Activated CD8-positive, alpha-beta memory T cell treated with anti-CD3 and anti-CD28 coated beads, Interleukin-2, amount 10 ng/mL, durations not matched to agents 7 days and 5 days (primary cell): ENCODE data around the gene EYA2. TPM values are rescaled to one million over a fixed set of nuclear protein-coding genes. Genes with fewer than 3 reads are reported as not detected.
"Not testable (repeated sequence)": the region's sequence is repeated elsewhere in the genome, so short reads cannot be mapped to it uniquely, and the experiment has no call there.

Experiments used
- ATAC-seq: fragments of 150-1000 bp; cut with Tn5 transposase; one replicate; pipeline ENCODE4 v1.10.0; 2021; ENCODE audit warnings: moderate library complexity
- CTCF ChIA-PET: fragments of 350-600 bp; sonication (Branson Sonifier 250); formaldehyde crosslinking; loops from one replicate; lab custom pipeline; 2021; ENCODE audit warnings: antibody characterized with exemption; lab: Charles Lee
- DNase-seq: peaks from one replicate; pipeline ENCODE4 v3.0.0-alpha.2; 2020
- H3K27ac Mint-ChIP-seq: one replicate; pipeline ENCODE4 v1.8.0; 2021; ENCODE audit warnings: mild to moderate bottlenecking, mixed read lengths
- H3K27me3 Mint-ChIP-seq: one replicate; pipeline ENCODE4 v1.8.0; 2021; ENCODE audit warnings: mixed read lengths
- H3K36me3 Mint-ChIP-seq: one replicate; pipeline ENCODE4 v1.8.0; 2021; ENCODE audit warnings: mild to moderate bottlenecking, mixed read lengths
- H3K4me1 Mint-ChIP-seq: one replicate; pipeline ENCODE4 v1.8.0; 2021; ENCODE audit warnings: mixed read lengths
- H3K4me3 Mint-ChIP-seq: one replicate; pipeline ENCODE4 v1.8.0; 2021; ENCODE audit warnings: mild to moderate bottlenecking, moderate library complexity, mixed read lengths
- H3K9me3 Mint-ChIP-seq: one replicate; pipeline ENCODE4 v1.8.0; 2022; ENCODE audit warnings: low read depth, mixed read lengths
- total RNA-seq, 2 experiments: library from RNA; stranded (reverse); gene quantifications; one replicate each; pipeline ENCODE4 v1.2.3, GENCODE V29; 2021

Gene EYA2
- total RNA-seq, 2 experiments from 2014 or later, result not detected

DNA sequence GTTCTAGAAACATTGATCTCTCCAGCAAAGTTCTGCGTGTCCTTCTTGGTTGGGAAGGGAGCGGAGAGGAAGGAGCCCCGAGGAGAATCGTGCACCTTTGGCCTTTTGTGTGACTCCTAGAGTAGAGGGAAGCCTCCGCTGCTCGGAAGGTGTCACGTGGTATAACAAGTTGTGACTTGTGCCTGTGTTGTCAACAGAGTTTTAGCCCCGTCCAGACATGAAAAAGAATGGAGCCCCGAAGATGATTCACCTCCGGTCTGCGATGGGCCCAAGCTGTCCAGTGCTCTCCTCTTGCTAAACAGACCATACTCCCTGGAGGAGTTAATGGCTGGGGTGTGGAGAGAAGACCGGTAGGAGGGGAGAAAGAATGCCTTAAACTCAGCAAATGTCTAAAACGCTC is 7.0 kb downstream of the EYA2 start:
- Mint-ChIP-seq H3K27ac (no peak overlapping the region), H3K36me3 (no peaks in the 10 kb centered on the region), H3K27me3 (peaks cover 50% of the 10 kb centered on the region), H3K9me3 (no peaks in the 10 kb centered on the region), H3K4me3 (no peak overlapping the region), H3K4me1 (no peaks in the 10 kb centered on the region)
- no peak for ATAC-seq
- no peak for DNase-seq
- CTCF ChIA-PET, result no interaction called here

DNA sequence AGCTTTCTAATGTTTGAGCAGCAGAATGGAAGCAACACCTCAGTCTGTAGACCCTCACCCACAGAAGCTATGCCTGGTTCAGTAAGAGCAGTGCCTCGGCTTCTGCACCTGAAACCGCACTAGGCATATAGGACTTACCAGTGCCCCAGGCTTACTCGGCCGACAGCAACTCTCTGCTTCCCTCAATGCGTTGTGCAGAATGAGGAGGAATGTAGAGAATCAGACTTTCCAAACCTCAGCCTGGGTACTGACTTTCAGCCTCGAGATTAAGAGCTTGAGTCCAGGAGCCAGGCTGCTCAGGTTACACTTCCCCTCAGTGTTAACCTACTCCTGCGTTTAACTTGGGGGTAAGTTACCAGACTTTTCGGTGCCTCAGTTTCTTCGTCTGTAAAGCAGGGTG is 8.6 kb downstream of the EYA2 start:
- Mint-ChIP-seq H3K4me1 (no peaks in the 10 kb centered on the region), H3K36me3 (no peaks in the 10 kb centered on the region), H3K27ac (no peak overlapping the region), H3K27me3 (peaks cover 36% of the 10 kb centered on the region), H3K9me3 (no peaks in the 10 kb centered on the region), H3K4me3 (no peak overlapping the region)
- CTCF ChIA-PET, result no interaction called here
- ATAC-seq (no peak), DNase-seq (no peak)

DNA sequence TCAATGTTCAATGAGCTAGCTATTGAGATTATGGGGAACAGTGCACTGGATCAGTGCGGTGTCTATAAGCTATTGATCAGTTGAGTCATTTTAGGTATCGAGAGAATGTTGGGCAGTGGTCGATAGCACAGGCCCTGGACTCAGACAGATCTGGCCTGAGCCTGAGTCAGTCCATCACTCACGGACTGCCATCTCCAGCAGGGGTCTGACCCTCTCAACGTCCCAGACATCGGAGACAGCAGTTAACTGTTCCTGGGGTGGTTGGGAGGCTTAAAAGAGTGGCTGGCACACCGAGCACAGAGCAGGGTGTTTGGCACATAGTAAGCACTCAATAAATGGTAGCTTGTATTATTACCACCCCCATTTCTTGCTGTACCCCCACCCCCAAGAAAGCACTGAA is 9.3 kb downstream of the EYA2 start:
- DNase-seq (no peak), ATAC-seq (no peak)
- no peaks in the 10 kb centered on the region for H3K36me3 Mint-ChIP-seq
- H3K4me3 Mint-ChIP-seq, result no peak overlapping the region
- H3K27me3 Mint-ChIP-seq, result peaks cover 29% of the 10 kb centered on the region
- CTCF ChIA-PET, result interaction anchor here (0.7 kb wide), 1 partner anchor 400 kb away, joined by 4 read pairs; no protein-coding TSS in a partner anchor
- H3K4me1 Mint-ChIP-seq, result no peaks in the 10 kb centered on the region
- no peak overlapping the region for H3K27ac Mint-ChIP-seq
- no peaks in the 10 kb centered on the region for H3K9me3 Mint-ChIP-seq

DNA sequence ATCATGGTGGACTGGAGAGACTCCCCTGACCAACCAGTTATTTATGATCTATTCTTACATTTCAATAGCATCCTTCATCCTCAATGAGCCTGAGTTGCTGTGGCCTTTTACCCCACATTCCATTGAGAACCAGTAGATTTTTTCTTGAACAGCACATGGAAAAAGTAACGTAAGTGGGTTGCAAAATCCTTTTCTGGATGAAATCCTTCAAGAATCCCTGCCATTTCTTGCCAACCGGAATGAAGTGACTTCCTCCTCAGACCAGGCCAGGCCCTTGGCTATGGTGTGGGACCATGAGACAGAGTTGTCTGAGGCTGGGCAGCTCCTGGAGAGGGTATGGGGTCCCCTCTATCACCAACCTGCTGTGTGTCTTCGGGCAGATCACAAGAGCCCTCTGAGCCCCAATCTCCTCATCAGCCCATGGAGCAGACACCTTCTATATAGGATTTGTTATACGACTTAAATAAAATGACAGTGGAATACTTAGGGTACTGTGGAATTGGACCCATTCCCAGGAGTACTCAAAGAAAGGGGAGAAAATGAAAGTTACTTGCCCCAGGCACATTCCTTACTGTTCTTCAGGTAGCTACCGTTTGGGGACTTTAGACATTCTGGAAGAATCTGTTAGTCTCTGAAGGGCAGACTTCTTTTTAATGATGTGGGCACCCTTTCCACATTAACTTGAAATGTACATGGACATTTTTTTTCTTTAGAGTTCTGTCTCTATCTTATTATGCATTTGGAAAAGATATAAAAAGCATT is 10.9 kb downstream of the EYA2 start:
- DNase-seq (no peak), ATAC-seq (no peak)
- CTCF ChIA-PET, result no interaction called here
- no peaks in the 10 kb centered on the region for H3K9me3 Mint-ChIP-seq
- H3K36me3 Mint-ChIP-seq, result no peaks in the 10 kb centered on the region
- no peak overlapping the region for H3K4me3 Mint-ChIP-seq
- no peaks in the 10 kb centered on the region for H3K4me1 Mint-ChIP-seq
- H3K27me3 Mint-ChIP-seq, result peaks cover 15% of the 10 kb centered on the region
- no peak overlapping the region for H3K27ac Mint-ChIP-seq

DNA sequence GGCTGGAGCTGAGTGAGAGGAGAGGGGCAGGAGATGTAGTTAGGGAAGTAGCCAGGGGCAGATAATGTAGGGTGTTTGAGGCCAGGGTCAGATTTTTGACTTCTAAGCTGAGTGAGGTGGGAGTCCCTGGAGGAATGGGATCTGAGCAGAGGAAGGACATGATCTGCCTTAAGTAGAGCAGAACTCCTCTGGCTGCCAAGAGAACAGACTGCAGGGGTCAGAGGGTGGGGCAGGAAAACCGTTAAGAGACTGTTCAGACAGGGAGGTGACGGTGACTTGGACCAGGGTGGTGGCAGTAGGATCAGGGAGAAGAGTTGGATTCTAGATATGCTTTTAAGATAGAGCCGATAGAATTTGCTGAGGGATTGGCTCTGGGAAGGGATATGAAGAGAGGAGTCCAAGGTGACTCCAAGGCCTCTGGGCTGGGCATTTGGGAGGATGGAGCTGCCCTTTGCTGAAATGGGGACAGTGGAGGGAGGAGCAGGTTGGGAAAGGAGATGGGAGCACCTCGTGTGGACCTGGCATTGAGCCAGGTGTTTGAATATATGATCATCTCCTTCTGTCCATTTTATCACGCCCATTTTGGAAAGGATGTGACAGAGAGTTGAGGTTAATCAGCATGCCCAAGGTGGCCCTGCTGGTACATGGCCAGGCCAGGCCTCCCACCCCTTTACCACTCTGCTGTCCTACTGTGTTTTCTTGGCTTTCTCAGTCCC is 18.8 kb downstream of the EYA2 start:
- Mint-ChIP-seq H3K27me3 (peaks cover 4% of the 10 kb centered on the region), H3K4me3 (no peak overlapping the region), H3K27ac (no peak overlapping the region), H3K4me1 (no peaks in the 10 kb centered on the region), H3K9me3 (no peaks in the 10 kb centered on the region), H3K36me3 (no peaks in the 10 kb centered on the region)
- DNase-seq (no peak), ATAC-seq (no peak)
- CTCF ChIA-PET, result no interaction called here

GRCh38 chr20:46914789-46915379 is 20.2 kb downstream of the EYA2 start:
- H3K9me3 Mint-ChIP-seq, result no peaks in the 10 kb centered on the region
- no peak overlapping the region for H3K4me3 Mint-ChIP-seq
- no peak overlapping the region for H3K27ac Mint-ChIP-seq
- DNase-seq (no peak), ATAC-seq (no peak)
- CTCF ChIA-PET, result no interaction called here
- peaks cover 7% of the 10 kb centered on the region for H3K27me3 Mint-ChIP-seq
- H3K36me3 Mint-ChIP-seq, result no peaks in the 10 kb centered on the region
- no peaks in the 10 kb centered on the region for H3K4me1 Mint-ChIP-seq

DNA sequence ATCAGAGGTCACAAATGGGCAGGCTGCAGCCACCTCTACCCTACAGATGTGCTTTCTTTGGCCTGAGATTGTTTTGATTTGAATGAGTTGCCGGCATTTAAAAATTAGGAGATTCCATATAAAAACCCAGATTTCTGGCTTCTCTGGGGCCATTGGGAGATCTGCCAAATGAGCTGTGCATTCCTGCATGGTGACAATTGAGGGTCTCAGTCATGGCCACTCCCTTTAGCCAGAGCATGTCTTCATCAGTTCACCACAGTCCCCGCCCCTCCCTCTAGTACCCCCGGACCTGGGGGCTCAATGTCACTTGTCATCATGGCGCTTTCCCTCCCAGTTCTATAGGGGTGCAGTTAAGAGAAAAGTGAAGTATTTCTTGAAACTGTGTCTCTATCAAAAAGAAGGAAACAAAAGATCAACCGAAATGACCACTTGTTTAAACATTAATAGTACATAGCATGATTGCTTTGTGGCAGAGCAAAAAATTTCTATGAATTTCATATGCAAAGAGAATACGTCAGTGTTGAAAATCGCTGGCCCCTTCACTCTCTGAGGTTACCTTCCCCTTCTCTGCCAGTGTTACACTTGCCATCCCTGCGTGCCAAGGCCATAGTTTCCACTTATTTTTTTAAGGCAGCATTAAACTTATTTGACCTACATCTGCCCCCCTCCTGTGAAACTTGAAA is 21.1 kb downstream of the EYA2 start:
- CTCF ChIA-PET, result interaction anchor here (0.7 kb wide), 1 partner anchor 16 kb away, joined by 3 read pairs; no protein-coding TSS in a partner anchor
- H3K4me1 Mint-ChIP-seq, result no peaks in the 10 kb centered on the region
- no peak overlapping the region for H3K27ac Mint-ChIP-seq
- DNase-seq (no peak), ATAC-seq (no peak)
- H3K27me3 Mint-ChIP-seq, result peaks cover 4% of the 10 kb centered on the region
- no peaks in the 10 kb centered on the region for H3K36me3 Mint-ChIP-seq
- no peak overlapping the region for H3K4me3 Mint-ChIP-seq
- no peaks in the 10 kb centered on the region for H3K9me3 Mint-ChIP-seq

GRCh38 chr20:46916258-46916603 is 21.6 kb downstream of the EYA2 start:
- peaks cover 3% of the 10 kb centered on the region for H3K27me3 Mint-ChIP-seq
- H3K27ac Mint-ChIP-seq, result no peak overlapping the region
- no peak overlapping the region for H3K4me3 Mint-ChIP-seq
- CTCF ChIA-PET, result interaction anchor here (0.7 kb wide), 1 partner anchor 15 kb away, joined by 3 read pairs; no protein-coding TSS in a partner anchor
- ATAC-seq, result no peak
- no peak for DNase-seq
- H3K36me3 Mint-ChIP-seq, result no peaks in the 10 kb centered on the region
- no peaks in the 10 kb centered on the region for H3K9me3 Mint-ChIP-seq
- H3K4me1 Mint-ChIP-seq, result no peaks in the 10 kb centered on the region

DNA sequence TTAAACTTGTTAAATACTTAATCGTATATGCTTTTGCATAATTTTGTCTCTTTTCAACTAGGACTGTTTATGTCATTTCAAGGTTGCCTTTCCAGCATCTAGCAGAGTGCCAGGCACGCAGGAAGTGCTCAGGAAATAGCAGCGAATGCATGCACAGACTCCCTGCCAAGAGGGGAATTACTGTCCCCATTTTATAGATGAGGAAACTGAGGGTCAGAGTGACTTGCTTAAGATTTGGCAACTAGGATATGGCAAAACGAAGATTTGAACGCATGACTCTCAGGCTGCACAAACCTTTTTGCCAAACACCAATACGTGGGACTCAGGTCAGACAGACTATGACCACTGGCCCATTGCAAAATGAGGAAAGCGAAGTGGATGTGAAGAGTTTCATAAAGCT is 22.5 kb downstream of the EYA2 start:
- H3K4me1 Mint-ChIP-seq, result no peaks in the 10 kb centered on the region
- CTCF ChIA-PET, result no interaction called here
- H3K4me3 Mint-ChIP-seq, result no peak overlapping the region
- peaks cover 6% of the 10 kb centered on the region for H3K27me3 Mint-ChIP-seq
- H3K9me3 Mint-ChIP-seq, result no peaks in the 10 kb centered on the region
- H3K36me3 Mint-ChIP-seq, result no peaks in the 10 kb centered on the region
- ATAC-seq (no peak), DNase-seq (no peak)
- no peak overlapping the region for H3K27ac Mint-ChIP-seq

DNA sequence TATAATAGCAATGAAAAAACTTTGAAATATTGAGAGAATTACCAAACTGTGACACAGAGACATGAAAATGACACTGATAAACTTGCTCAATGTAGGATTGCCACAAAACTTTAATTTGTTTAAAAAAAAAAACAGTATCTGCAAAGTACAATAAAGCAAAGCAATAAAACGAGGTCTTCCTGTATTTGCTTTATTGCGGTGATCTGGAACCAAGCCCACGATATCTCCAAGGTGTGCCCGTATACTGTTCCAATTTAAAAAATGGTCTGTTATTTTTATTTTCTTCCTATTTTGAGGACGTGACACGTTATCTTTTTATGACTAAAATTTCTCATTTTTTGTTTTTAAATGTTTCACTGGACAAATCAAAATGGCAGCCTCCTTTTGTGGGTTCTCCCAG is 25.5 kb downstream of the EYA2 start:
- DNase-seq (no peak), ATAC-seq (no peak)
- H3K4me1 Mint-ChIP-seq, result no peaks in the 10 kb centered on the region
- no peak overlapping the region for H3K4me3 Mint-ChIP-seq
- no peaks in the 10 kb centered on the region for H3K9me3 Mint-ChIP-seq
- CTCF ChIA-PET, result no interaction called here
- H3K36me3 Mint-ChIP-seq, result no peaks in the 10 kb centered on the region
- H3K27ac Mint-ChIP-seq, result no peak overlapping the region
- peaks cover 9% of the 10 kb centered on the region for H3K27me3 Mint-ChIP-seq

DNA sequence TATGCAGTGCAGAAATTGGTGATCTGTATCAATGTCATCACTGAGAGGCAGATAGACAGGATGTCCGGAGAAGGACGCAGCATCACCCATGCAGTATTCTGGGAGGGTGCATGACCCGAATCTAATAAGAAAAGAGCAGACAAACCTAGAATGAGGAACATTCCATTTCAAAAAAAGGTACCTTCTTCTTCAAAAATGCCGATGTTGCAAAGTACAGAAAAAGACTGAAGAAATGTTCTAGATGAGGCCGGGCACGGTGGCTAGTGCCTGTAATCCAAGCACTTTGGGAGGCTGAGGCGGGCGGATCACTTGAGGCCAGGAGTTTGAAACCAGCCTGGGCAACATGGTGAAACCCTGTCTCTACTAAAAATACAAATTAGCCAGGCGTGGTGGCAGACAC is 28.2 kb downstream of the EYA2 start:
- H3K27me3 Mint-ChIP-seq, H3K9me3 Mint-ChIP-seq, H3K36me3 Mint-ChIP-seq, CTCF ChIA-PET, DNase-seq, ATAC-seq, H3K4me1 Mint-ChIP-seq, H3K27ac Mint-ChIP-seq, H3K4me3 Mint-ChIP-seq: not testable (repeated sequence)

DNA sequence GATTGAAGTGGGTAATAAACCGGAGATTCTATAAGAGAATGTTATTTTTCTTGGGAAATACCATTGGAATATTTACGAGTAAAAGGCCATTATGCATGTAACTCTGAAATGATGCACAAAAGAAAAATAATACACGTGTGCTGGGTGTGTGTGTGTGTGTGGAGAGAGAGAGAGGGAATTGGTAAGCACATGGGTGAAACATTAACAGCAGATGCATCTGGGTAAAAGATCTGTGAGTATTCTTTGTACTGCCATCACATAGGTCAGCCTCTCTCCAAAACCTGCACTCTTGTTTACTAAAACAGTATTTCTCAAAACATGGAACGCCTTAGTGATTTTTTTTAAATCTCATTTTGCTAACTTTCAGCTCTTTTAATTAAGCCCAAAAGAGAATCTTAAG is 28.9 kb downstream of the EYA2 start:
- no peak for DNase-seq
- no peaks in the 10 kb centered on the region for H3K9me3 Mint-ChIP-seq

GRCh38 chr20:46928580-46929132 is 34.0 kb downstream of the EYA2 start:
- DNase-seq (no peak), ATAC-seq (no peak)
- no peaks in the 10 kb centered on the region for H3K4me1 Mint-ChIP-seq
- no peak overlapping the region for H3K4me3 Mint-ChIP-seq
- CTCF ChIA-PET, result no interaction called here
- H3K27me3 Mint-ChIP-seq, result peaks cover 13% of the 10 kb centered on the region
- no peak overlapping the region for H3K27ac Mint-ChIP-seq
- H3K9me3 Mint-ChIP-seq, result no peaks in the 10 kb centered on the region
- H3K36me3 Mint-ChIP-seq, result no peaks in the 10 kb centered on the region

More for the DNA sequence above, 28.9 kb downstream of the EYA2 start:
- no peak for ATAC-seq
- CTCF ChIA-PET, result no interaction called here
- no peaks in the 10 kb centered on the region for H3K4me1 Mint-ChIP-seq
- no peak overlapping the region for H3K27ac Mint-ChIP-seq
- peaks cover 9% of the 10 kb centered on the region for H3K27me3 Mint-ChIP-seq
- no peaks in the 10 kb centered on the region for H3K36me3 Mint-ChIP-seq
- H3K4me3 Mint-ChIP-seq, result no peak overlapping the region
